ENCODE measurements around the gene CFAP61. TPM values are rescaled to one million over a fixed set of nuclear protein-coding genes. Genes with fewer than 3 reads are reported as not detected.

Gene CFAP61
- polyA plus RNA-seq, 4 donors, result 2.6 to 4.0 (median 3.3) TPM

- no peak for DNase-seq (ENCODE audit: low read depth in 4 of 4, low spot score in 3 of 4)
Observed at GRCh38 chr20:20303320-20303719, 251.0 kb downstream of the CFAP61 start.

- DNase-seq (ENCODE audit: low read depth in 4 of 4, low spot score in 3 of 4), result no peak
Observed at GRCh38 chr20:20303742-20304141, 251.4 kb downstream of the CFAP61 start.

- no peak for DNase-seq (ENCODE audit: low read depth in 4 of 4, low spot score in 3 of 4)
Observed at GRCh38 chr20:20304942-20305341, 252.6 kb downstream of the CFAP61 start.

- no peak for DNase-seq (ENCODE audit: low read depth in 4 of 4, low spot score in 3 of 4)
Observed at GRCh38 chr20:20312562-20312961, 260.2 kb downstream of the CFAP61 start.

- no peak for DNase-seq (ENCODE audit: low read depth in 4 of 4, low spot score in 3 of 4)
Observed at GRCh38 chr20:20317195-20317594, 264.9 kb downstream of the CFAP61 start.

GRCh38 chr20:20317621-20318364 lies 265.5 kb downstream of the CFAP61 start:
- no peak for DNase-seq (ENCODE audit: low read depth in 4 of 4, low spot score in 3 of 4)

GRCh38 chr20:20318365-20319161 lies 266.2 kb downstream of the CFAP61 start:
- no peak for DNase-seq (ENCODE audit: low read depth in 4 of 4, low spot score in 3 of 4)

GRCh38 chr20:20321134-20321533 lies 268.8 kb downstream of the CFAP61 start:
- DNase-seq (ENCODE audit: low read depth in 4 of 4, low spot score in 3 of 4), result no peak

GRCh38 chr20:20321917-20322316 lies 269.6 kb downstream of the CFAP61 start:
- DNase-seq (ENCODE audit: low read depth in 4 of 4, low spot score in 3 of 4), result no peak

GRCh38 chr20:20322912-20323311 lies 270.6 kb downstream of the CFAP61 start:
- no peak for DNase-seq (ENCODE audit: low read depth in 4 of 4, low spot score in 3 of 4)

GRCh38 chr20:20327746-20328145 lies 275.4 kb downstream of the CFAP61 start:
- DNase-seq (ENCODE audit: low read depth in 4 of 4, low spot score in 3 of 4), result no peak

GRCh38 chr20:20329564-20329963 lies 277.2 kb downstream of the CFAP61 start:
- no peak for DNase-seq (ENCODE audit: low read depth in 4 of 4, low spot score in 3 of 4)

GRCh38 chr20:20331156-20331555 lies 278.8 kb downstream of the CFAP61 start:
- DNase-seq (ENCODE audit: low read depth in 4 of 4, low spot score in 3 of 4), result no peak

- DNase-seq (ENCODE audit: low read depth in 4 of 4, low spot score in 3 of 4), result no peak
Observed at GRCh38 chr20:20331817-20332216, 279.5 kb downstream of the CFAP61 start.

- no peak for DNase-seq (ENCODE audit: low read depth in 4 of 4, low spot score in 3 of 4)
Observed at GRCh38 chr20:20333866-20334265, 281.5 kb downstream of the CFAP61 start.

GRCh38 chr20:20334489-20334888 lies 282.2 kb downstream of the CFAP61 start:
- DNase-seq (ENCODE audit: low read depth in 4 of 4, low spot score in 3 of 4), result no peak

GRCh38 chr20:20338133-20338730 lies 285.9 kb downstream of the CFAP61 start:
- no peak for DNase-seq (ENCODE audit: low read depth in 4 of 4, low spot score in 3 of 4)

- DNase-seq (ENCODE audit: low read depth in 4 of 4, low spot score in 3 of 4), result no peak
Observed at GRCh38 chr20:20340443-20340842, 288.1 kb downstream of the CFAP61 start.

- no peak for DNase-seq (ENCODE audit: low read depth in 4 of 4, low spot score in 3 of 4)
Observed at GRCh38 chr20:20341371-20341770, 289.0 kb downstream of the CFAP61 start.

- no peak for DNase-seq (ENCODE audit: low read depth in 4 of 4, low spot score in 3 of 4)
Observed at GRCh38 chr20:20342066-20342465, 289.7 kb downstream of the CFAP61 start.

GRCh38 chr20:20343932-20344331 lies 291.6 kb downstream of the CFAP61 start:
- no peak for DNase-seq (ENCODE audit: low read depth in 4 of 4, low spot score in 3 of 4)

- DNase-seq (ENCODE audit: low read depth in 4 of 4, low spot score in 3 of 4), result no peak
Observed at GRCh38 chr20:20344476-20344875, 292.1 kb downstream of the CFAP61 start.

All from right renal pelvis (tissue), 4 donors.